Measurements from ENCODE around the gene CEBPG.

Gene CEBPG

DNA sequence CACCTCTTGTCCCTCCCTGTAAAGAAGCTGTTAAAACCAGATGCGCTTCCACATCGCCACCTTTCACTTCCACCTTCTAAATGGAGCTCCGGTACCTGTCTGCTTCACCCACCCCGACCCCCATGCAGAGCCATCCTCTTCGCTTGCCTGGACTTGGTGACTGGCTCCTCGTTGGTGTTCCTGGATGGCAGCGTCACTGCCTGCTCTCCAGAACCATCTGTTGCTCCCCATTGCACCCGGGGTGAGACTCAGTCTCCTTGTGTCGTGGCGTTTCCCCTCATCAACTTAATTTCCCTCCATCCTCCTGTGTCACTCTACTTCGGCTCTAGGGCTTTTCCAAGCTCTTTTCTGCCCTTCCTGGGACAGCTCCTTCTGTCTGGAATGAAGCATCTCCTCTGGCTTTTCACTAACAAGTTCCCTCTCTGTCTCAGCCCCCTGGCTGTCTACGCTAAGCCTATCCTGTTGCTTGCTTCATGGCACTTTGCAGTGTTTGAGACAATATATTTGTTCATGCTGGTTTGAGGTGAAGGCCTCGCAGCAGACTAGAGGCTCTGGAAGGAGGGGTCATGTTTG, 10.3 kb downstream of the CEBPG start:
- DNase-seq: no peak

GRCh38 chr19:33384983-33385382, 11.5 kb downstream of the CEBPG start:
- no peak for DNase-seq

- no peak for DNase-seq
Observed at GRCh38 chr19:33385956-33386355, 12.4 kb downstream of the CEBPG start.

DNA sequence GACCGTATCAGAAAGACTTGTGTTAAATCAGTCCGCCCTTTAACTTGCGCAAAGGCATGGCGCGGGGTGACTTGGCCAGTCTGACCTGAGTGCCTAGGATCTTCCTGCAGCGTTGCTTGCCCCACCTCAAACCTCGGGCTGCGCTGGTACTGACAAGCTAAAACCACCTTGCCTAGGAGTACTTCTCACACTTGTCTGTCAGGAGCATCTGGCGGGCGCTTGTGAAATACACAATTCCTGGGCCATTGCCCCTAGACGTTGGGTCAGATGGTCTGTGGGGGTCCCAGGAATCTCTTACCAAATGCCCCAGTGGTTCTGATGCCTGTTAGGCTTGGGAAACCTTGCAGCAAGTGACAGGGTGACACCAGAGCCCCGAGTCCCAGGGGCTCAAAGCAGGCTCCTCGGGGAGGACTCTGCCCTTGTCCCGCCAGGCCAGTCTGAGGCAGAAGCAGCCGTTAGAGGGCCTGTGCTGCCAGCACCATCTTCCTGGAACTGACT, 12.9 kb downstream of the CEBPG start:
- DNase-seq: no peak

DNA sequence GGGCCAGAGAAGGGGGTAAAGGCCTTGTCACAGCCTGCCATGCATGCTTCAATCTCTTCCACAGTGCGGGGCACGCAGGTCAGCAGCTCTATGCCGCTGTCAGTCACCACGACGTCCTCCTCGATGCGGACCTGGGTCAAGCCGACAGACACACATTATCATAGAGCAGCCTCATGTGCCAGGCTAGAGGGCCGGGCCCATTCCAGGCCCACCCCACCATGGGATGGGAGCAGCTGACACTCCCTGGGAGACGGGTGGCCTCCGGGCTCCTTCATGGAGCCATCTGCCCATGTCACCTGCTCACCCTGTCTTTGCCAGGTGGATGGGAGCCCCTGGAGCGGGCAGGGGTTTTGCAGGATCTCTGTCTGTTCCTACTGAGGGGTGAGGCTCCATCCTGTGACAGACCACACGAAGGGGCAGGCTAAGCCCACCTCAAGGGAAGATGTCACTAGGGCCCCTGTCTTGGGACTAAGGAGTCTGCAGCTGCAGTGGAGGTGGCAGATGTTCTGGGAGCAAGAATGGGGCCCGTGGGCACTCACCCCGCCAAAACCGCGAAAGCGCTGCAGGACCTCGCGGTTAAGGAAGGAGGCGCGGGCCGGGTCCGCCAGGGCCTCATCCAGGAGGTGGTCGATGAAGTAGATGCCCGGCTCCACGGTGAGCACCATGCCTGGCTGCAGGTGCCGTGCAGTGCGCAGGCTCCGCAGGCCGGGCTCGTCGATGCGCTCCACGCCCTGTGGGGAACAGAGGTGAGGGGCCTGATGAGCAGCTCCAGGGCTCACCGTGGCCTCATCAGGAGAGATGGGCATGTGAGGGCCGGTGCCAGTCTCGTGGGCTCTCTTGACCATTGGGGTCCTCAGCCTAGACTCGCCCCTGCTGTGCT, 14.1 kb downstream of the CEBPG start:
- no peak for DNase-seq

DNA sequence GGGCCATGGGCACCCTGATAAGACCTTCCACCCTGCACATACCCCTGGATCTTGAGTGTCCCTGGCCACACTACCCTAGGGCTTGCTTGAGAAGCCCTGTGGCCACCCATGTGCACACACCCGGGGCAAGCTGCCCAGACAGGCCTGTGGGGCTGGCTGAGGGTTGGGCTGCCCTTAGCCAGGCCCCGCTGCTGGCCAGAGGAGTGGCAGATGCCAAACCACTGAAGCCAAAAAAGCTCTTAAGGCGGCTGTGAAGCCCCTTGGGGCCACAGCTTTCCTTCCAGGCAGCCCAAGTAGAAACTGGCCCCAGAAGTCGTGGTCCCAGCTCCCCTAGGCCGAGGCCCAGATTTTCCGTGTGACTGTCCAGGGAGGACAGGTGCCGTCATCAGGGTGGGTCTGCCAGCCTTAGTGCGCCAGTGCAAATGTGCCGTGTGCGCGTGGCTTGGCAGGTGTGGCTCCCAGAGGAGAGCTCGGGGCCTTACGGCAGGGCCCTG, 14.8 kb downstream of the CEBPG start:
- no peak for DNase-seq

DNA sequence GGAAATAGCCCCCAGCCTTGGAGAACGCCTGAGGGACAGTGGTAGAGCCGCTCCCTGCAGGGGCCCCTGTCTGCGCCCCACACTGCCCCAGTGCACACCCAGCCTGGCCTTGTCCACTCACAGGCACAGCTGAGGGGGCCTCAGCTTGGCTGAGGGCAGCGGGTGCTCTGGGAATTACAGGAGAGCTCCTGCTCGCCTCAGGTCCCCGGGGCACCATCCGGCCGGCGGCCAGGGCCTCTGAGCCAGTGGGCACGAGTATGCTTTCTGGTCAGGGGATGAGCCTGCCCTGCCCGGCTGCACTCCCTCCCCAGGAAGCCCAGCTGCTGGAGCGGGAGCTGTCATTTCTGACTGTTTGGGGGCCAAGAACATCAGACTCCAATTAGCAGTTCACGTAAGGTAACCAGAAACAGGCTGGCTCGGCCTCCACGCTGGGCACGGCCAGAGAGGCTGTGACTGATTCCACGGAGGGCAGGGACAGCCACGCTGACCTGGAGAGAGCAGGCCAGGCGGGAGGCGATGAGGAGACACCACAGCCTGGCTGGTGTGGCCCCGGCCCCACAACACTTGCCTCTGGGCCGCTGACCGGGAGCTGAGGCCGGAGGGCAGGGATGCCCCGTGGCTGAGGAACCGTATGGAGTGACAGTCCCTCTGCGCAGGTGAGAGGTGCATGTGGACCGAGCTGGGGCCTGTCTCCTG, 15.4 kb downstream of the CEBPG start:
- DNase-seq: no peak

GRCh38 chr19:33389421-33390100, 16.1 kb downstream of the CEBPG start:
- no peak for DNase-seq

- no peak for DNase-seq
Observed at GRCh38 chr19:33390101-33390907, 16.8 kb downstream of the CEBPG start.

- no peak for DNase-seq
Observed at GRCh38 chr19:33390908-33391630, 17.6 kb downstream of the CEBPG start.

- no peak for DNase-seq
Observed at GRCh38 chr19:33391631-33392249, 18.2 kb downstream of the CEBPG start.

DNA sequence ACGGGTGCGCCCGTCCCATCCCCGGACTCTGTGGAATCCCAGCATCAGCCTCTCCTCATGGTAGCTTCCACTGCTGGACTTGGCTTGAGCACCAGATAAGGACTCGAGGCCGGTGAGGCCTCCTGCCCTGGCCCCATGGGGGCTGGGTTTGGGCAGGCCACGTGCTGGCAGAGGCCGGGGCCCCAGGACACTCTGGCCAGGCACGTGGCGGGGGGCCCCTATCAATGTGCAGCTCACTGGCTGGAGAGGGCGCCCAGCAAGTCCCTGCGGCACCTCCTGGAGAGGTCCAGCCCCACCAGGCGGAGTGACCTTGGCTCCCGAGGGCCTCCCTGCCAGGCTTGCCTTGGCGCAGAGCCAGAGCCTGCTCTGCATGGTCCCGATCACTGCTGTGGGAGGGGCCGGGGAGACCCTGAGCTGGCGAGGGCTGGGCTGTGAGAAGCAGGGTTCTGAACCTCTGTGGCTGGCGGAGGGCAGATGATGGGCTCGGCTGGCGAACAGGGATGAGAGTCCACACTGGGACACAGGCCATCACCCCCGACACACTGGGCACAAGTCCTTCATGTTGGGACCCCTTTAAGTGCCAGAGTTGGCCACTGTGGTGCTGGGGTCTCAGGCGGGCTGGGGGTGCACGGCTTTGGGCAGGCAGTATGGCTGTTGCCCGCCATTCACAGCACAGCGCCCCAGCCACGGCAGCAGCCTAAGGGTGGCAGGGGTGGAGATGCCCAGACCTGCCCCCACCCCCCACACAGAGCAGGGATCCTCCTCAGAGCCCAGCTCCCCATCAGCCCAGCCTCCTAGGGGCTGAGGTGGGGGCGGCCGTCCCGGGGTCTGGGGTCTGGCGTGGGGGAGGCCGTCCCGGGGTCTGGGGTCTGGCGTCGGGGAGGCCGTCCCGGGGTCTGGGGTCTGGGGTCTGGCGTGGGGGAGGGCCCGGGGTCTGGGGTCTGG, 19.1 kb downstream of the CEBPG start:
- no peak for DNase-seq

DNA sequence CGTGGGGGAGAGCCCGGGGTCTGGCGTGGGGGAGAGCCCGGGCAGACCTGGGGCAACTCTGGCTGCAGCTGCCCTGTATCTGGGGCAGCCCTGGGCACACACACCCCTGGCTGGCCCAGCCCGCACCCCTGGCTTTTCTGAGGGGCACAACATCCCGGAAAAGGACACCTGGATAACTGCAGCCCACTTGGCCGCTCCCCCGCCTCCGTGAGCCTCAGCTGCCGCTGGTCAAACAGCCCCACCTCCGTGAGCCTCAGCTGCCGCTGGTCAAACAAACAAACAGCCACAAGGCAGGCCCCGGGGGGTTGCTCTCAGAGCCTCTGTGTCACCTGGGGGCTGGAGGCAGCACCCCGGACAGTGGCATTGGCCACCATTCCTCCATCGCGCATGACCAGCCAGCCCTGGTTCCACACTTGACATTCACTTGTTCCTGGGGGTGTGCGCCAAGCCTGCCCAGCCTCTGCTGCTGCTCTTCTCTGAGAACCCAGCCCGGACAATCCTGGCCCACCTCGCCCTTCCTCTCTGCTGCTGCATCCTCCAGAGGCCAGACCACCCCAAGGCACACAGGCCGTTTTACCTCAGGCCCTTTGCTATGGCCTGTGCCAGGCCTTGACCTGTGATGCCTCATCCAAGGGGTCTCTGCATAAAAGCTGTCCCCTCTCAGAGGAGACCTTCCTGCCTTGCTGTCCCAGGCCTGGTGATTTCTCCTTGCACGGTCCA, 19.9 kb downstream of the CEBPG start:
- no peak for DNase-seq

GRCh38 chr19:33394006-33394722, 20.7 kb downstream of the CEBPG start:
- DNase-seq: no peak

- no peak for DNase-seq
Observed at GRCh38 chr19:33394723-33395560, 21.4 kb downstream of the CEBPG start.

DNA sequence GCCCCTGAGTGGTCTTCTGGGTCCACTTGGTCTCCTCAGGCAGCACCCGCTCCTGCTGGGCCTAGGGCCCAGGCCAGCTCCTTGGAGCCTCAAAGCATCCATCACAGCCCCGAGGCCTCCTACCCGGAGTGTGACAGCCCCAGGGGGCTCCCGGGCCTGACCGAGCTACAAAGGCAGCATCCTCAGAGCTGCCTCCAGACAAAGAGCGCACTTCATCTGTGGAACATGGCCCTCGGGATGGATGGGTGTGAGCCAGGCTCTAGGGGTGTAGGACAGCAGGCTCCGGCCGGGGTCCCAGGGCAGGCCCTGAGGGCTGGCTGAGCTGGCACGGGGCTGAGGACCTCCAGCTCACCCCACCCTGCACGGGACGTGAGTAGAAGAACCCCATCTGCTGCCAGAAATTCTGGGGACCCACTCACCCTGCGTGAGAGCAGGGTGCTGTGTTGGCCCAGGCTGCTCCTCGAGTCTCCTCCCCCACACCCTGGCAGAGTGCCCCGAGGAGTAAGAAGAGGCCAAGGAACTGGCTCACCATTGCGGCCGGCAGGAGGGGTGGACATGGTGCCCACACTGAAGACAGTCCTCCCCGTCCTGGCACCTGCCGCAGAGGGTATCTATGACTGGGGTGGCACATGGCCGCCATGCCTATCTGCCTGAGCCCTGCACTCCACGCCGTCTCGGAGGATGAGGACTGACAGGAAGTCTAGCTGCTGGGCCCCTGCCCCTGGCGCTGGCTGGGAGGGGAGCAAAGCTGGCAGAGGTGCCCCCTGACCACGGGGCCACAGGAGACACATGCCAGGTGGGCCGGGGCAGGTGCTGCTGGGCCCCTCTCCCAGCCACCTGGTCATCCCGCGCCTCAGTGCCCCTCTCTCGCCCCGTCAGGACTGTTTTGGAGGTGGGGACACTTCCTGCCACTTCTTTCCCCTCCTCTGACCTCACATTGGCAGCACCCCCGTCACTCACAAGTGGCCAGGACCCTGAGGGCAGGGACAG, 22.3 kb downstream of the CEBPG start:
- DNase-seq: no peak

Measured in activated naive CD4-positive, alpha-beta T cell (primary cell).